HG03135 (cell line): ENCODE results near the gene OIT3.

ENCODE experiments used
- ATAC-seq: cut with Tn5 transposase; IDR thresholded peaks from one replicate; pipeline ENCODE4 v1.9.1; 2021; ENCODE audit warnings: mild to moderate bottlenecking, moderate library complexity; ENCODE audit not compliant: unreplicated experiment

OIT3 gene

GRCh38 chr10:72951760-72952159 is 58.2 kb downstream of the OIT3 start:
- ATAC-seq, result no peak

GRCh38 chr10:72952189-72952588 is 58.6 kb downstream of the OIT3 start:
- ATAC-seq, result no peak

GRCh38 chr10:72952642-72953158 is 59.2 kb downstream of the OIT3 start:
- no peak for ATAC-seq

- ATAC-seq, result no peak
Observed at GRCh38 chr10:72953687-72954086, 60.1 kb downstream of the OIT3 start.

GRCh38 chr10:72954230-72954595 is 60.7 kb downstream of the OIT3 start:
- no peak for ATAC-seq

GRCh38 chr10:72954596-72955554 is 61.3 kb downstream of the OIT3 start, which contains the start of gene PLA2G12B:
Gene PLA2G12B (minus strand): TSS chr10:72954806. CDS start chr10:72954685, 121 bp downstream.
- no peak for ATAC-seq

- ATAC-seq, result no peak
Observed at GRCh38 chr10:72956001-72956400, 62.5 kb downstream of the OIT3 start.

- no peak for ATAC-seq
Observed at GRCh38 chr10:72976886-72977285, 83.3 kb downstream of the OIT3 start.

- no peak for ATAC-seq
Observed at GRCh38 chr10:72979709-72980108, 86.2 kb downstream of the OIT3 start.

GRCh38 chr10:72980348-72980747 is 86.8 kb downstream of the OIT3 start:
- no peak for ATAC-seq

GRCh38 chr10:72981028-72981881 is 87.7 kb downstream of the OIT3 start:
- no peak for ATAC-seq

GRCh38 chr10:72981882-72982529 is 88.5 kb downstream of the OIT3 start:
- no peak for ATAC-seq
